T-cell (primary cell): ENCODE data around the gene PEX11G. TPM values are rescaled to one million over a fixed set of nuclear protein-coding genes. Genes with fewer than 3 reads are reported as not detected.

Experiments used
- ATAC-seq, 4 experiments: fragments of 200-7000 bp in 3 of 4; fragments of 150-1000 bp in 1 of 4; cut with Tn5 transposase; replicated peaks in 1 of 4; 1 replicate in 3 of 4; 2 replicates in 1 of 4; pipeline ENCODE4 v1.10.0; 2021; ENCODE audit warnings: moderate library complexity in 3 of 4, mild to moderate bottlenecking in 2 of 4, moderate number of reproducible peaks in 1 of 4
- CTCF ChIA-PET, 2 donors: fragments of 300-600 bp; sonication (Branson Sonifier 250); formaldehyde crosslinking; loops; one replicate each; lab custom pipeline; 2022; ENCODE audit warnings: antibody characterized with exemption in 2 of 2; lab: Charles Lee
- POLR2A ChIA-PET, 2 donors: fragments of 300-600 bp; sonication (Branson Sonifier 250); formaldehyde crosslinking; loops; one replicate each; lab custom pipeline; 2022; ENCODE audit warnings: antibody characterized with exemption in 2 of 2; lab: Charles Lee
- DNase-seq, 35 experiments: peaks; one replicate each; pipeline versions ENCODE4 v3.0.0 to v3.0.0-alpha.2; 2013 to 2023
- H3K27ac ChIP-seq: one replicate; pipeline ENCODE4 v1.5.1; 2013; ENCODE audit warnings: low read length
- H3K27me3 ChIP-seq, 2 experiments: replicated peaks in 1 of 2; 1 replicate in 1 of 2; 2 replicates in 1 of 2; pipeline versions ENCODE4 v1.6.1 to v1.7.0; 2013; ENCODE audit warnings: low read length in 1 of 2, mixed read lengths in 1 of 2; ENCODE audit not compliant: control insufficient read depth in 2 of 2, insufficient read depth in 2 of 2; ENCODE audit errors: extremely low read depth in 1 of 2
- H3K36me3 ChIP-seq, 2 donors: 1 replicate in 1 of 2; 2 replicates in 1 of 2; pipeline versions ENCODE4 v1.6.1 to v1.7.0; 2013; ENCODE audit warnings: low read length in 1 of 2; ENCODE audit not compliant: control insufficient read depth in 2 of 2, insufficient read depth in 1 of 2; ENCODE audit errors: extremely low read depth in 1 of 2
- H3K4me1 ChIP-seq, 2 experiments: 1 replicate in 1 of 2; 2 replicates in 1 of 2; pipeline versions ENCODE4 v1.6.1 to v1.7.0; 2013; ENCODE audit warnings: low read length in 2 of 2, mixed read lengths in 1 of 2; ENCODE audit not compliant: insufficient read depth in 2 of 2, control insufficient read depth in 1 of 2; ENCODE audit errors: extremely low read depth in 1 of 2
- H3K4me3 ChIP-seq, 2 donors: 1 replicate in 1 of 2; 2 replicates in 1 of 2; pipeline versions ENCODE4 v1.5.1 to v1.7.0; 2013; ENCODE audit warnings: mild to moderate bottlenecking in 2 of 2, low read length in 1 of 2, moderate library complexity in 1 of 2; ENCODE audit not compliant: control insufficient read depth in 1 of 2; ENCODE audit errors: extremely low read depth in 1 of 2
- H3K9me3 ChIP-seq: 2 replicates; pipeline ENCODE4 v1.7.0; 2013
- H3K27ac Mint-ChIP-seq, 2 donors: one replicate each; pipeline ENCODE4 v1.8.0; 2020 to 2021; ENCODE audit warnings: mild to moderate bottlenecking in 2 of 2, mixed read lengths in 2 of 2
- H3K27me3 Mint-ChIP-seq, 2 donors: one replicate each; pipeline ENCODE4 v1.8.0; 2021 to 2022; ENCODE audit warnings: mixed read lengths in 2 of 2
- H3K36me3 Mint-ChIP-seq: one replicate; pipeline ENCODE4 v1.8.0; 2021; ENCODE audit warnings: mixed read lengths
- H3K4me1 Mint-ChIP-seq, 3 donors: one replicate each; pipeline ENCODE4 v1.8.0; 2020 to 2022; ENCODE audit warnings: mixed read lengths in 3 of 3, mild to moderate bottlenecking in 1 of 3
- H3K4me3 Mint-ChIP-seq, 3 donors: one replicate each; pipeline ENCODE4 v1.8.0; 2020 to 2022; ENCODE audit warnings: mild to moderate bottlenecking in 3 of 3, mixed read lengths in 3 of 3, moderate library complexity in 3 of 3
- H3K9me3 Mint-ChIP-seq, 3 donors: one replicate each; pipeline ENCODE4 v1.8.0; 2020 to 2022; ENCODE audit warnings: mixed read lengths in 3 of 3
- WGBS: methylation state at CpG from one replicate; pipeline ENCODE4 v1.1.5; 2013; ENCODE audit warnings: missing lambda C conversion rate; ENCODE audit not compliant: insufficient coverage; 5-methylcytosine and 5-hydroxymethylcytosine counted together
- total RNA-seq, 35 experiments: library from RNA in 6 of 35; stranded (reverse) in 6 of 35; fragments of 120-200 nt in 1 of 35; gene quantifications; one replicate each; pipeline versions ENCODE4 v1.2.1 to v1.2.4 and lab custom pipeline; 2013 to 2026

Gene PEX11G
- total RNA-seq, 5 donors from 2014 or later (not counting 1 experiment from before 2014, with no cell fraction given), result 0.35 to 1.1 (median 0.67) TPM; not detected in 1

DNA sequence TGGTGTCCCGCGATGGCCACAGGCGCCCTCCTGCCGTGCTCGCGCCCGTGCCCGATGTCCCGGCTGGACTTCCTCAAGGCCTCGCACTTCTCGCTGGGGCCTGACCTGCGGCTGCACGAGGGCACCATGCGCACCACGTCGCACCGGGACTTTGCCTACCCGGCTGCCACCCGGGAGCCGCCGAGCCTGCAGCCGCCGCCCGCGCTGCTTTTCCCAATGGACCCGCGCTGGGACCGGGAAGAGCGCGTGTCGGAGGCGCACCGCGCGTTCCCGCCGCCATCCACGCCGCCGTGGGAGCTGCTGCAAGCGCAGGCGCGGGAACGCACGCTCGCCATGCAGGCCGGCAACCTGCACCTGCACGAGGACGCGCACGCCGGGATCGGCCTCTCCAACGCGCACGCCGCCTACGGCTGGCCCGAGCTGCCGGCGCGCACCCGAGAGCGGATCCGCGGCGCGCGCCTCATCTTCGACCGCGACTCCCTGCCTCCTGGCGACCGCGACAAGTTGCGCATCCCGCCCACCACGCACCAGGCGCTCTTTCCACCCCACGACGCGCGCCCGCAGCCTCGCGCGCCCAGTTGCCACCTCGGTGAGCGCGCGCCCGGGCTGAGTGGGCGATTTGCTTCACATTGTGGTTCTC lies 12.1 kb upstream of the PEX11G start:
- DNase-seq (peak in 6 of 35 experiments; percentile 15 to 47 (median 32)), ATAC-seq (peak; percentile 37 to 55 (median 42))
- Histone ChIP-seq H3K9me3 (no peaks in the 10 kb centered on the region), H3K27ac (no peak overlapping the region), H3K4me1 (peaks cover 0 to 21% of the 10 kb centered on the region in 2 experiments), H3K27me3 (peaks cover 2 to 80% of the 10 kb centered on the region in 2 experiments), H3K36me3 (no peaks in the 10 kb centered on the region), H3K4me3 (peak overlapping the region in 1 of 2 donors; percentile 53)
- H3K27me3 Mint-ChIP-seq, result peaks cover 35 to 53% of the 10 kb centered on the region in 2 donors
- 5% methylated on average over 85 of the region's 93 CpGs for WGBS
- H3K36me3 Mint-ChIP-seq, result no peaks in the 10 kb centered on the region
- no peak overlapping the region for H3K27ac Mint-ChIP-seq
- H3K4me3 Mint-ChIP-seq, result peak overlapping the region in 1 of 3 donors; percentile 65
- H3K4me1 Mint-ChIP-seq, result peaks cover 8 to 11% (median 9%) of the 10 kb centered on the region in 3 donors
- CTCF ChIA-PET, result no interaction called here
- POLR2A ChIA-PET, result no interaction called here
- no peaks in the 10 kb centered on the region for H3K9me3 Mint-ChIP-seq

DNA sequence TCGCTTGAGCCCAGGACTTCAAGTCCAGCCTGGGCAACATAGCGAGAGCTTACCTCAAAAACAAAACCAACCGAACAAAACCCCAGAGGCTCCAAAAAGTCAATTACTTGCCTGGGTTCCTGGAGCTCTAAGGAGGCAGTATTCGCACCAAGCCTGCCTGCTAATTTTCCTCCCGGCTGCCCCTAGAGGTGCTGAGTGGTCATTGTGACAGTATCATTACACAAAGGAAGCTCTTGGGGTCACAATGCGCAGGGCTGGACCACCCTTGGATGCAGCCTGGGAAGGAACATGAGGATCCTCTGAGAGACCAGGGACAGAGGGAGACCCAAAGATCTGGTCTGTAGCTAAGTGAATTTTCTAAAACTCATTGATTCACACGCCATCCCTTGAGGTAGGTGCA lies 8.5 kb upstream of the PEX11G start:
- no peaks in the 10 kb centered on the region for H3K9me3 Mint-ChIP-seq
- Histone ChIP-seq H3K9me3 (no peaks in the 10 kb centered on the region), H3K4me3 (no peak overlapping the region), H3K27ac (no peak overlapping the region), H3K36me3 (no peaks in the 10 kb centered on the region), H3K4me1 (peaks cover 0 to 9% of the 10 kb centered on the region in 2 experiments), H3K27me3 (peaks cover 0 to 55% of the 10 kb centered on the region in 2 experiments)
- peaks cover 0 to 7% (median 4%) of the 10 kb centered on the region in 3 donors for H3K4me1 Mint-ChIP-seq
- ATAC-seq (peak in 1 of 4 experiments; percentile 50), DNase-seq (no peak)
- H3K4me3 Mint-ChIP-seq, result no peak overlapping the region
- WGBS, result 55% methylated on average over 6 of the region's 7 CpGs
- POLR2A ChIA-PET, result interaction anchor here in 1 of 2 donors (0.7 kb wide), 2 partner anchors 285 to 514 kb away, joined by 4 to 7 read pairs; no protein-coding TSS in a partner anchor
- H3K27me3 Mint-ChIP-seq, result peaks cover 23 to 33% of the 10 kb centered on the region in 2 donors
- CTCF ChIA-PET, result interaction anchor here (0.6 to 1.2 kb wide), 3 partner anchors 9 to 363 kb away, joined by 3 to 4 read pairs (median 4); no protein-coding TSS in a partner anchor
- H3K27ac Mint-ChIP-seq, result no peak overlapping the region
- H3K36me3 Mint-ChIP-seq, result no peaks in the 10 kb centered on the region

DNA sequence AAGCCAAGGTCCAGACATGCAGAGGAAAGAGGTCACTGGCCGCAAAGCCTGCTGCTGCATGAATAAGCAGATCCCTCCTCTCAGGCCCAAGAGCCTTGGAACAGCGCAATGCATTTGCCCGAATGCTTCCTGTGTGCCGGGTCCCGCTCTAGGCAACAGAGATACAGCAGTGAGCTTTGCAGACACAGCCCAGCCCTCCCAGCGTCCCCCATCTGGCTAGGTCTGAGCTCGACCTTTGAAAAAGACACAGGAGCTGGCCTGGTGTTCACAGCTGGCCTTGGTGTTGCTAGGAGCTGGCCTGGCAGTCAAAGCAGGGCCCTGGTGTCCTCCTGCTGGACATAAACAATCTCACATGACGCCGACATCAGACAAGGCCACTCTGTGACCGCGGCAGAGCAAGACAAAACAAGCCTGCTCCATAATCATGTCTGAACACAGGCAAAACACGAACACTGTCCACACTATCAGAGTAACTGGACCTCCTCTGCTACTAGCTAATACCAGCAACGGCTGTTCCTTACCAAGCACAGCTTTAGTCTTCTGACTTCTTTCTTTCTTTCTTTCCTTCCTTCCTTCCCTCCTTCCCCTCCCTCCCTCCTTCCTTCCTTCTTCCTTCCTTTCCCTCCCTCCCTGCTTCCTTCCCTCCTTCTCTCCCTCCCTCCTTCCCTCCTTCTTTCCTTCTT lies 5.7 kb upstream of the PEX11G start:
- Histone ChIP-seq H3K4me1 (peaks cover 1 to 4% of the 10 kb centered on the region in 2 experiments), H3K36me3 (no peaks in the 10 kb centered on the region), H3K4me3 (no peak overlapping the region), H3K27ac (no peak overlapping the region), H3K9me3 (no peaks in the 10 kb centered on the region), H3K27me3 (peaks cover 0 to 31% of the 10 kb centered on the region in 2 experiments)
- WGBS, result 80% methylated on average over 13 of the region's 13 CpGs
- Mint-ChIP-seq H3K9me3 (no peaks in the 10 kb centered on the region), H3K36me3 (no peaks in the 10 kb centered on the region), H3K27me3 (peaks cover 17 to 21% of the 10 kb centered on the region in 2 donors), H3K4me1 (peaks cover 6 to 14% (median 10%) of the 10 kb centered on the region in 3 donors), H3K27ac (no peak overlapping the region), H3K4me3 (no peak overlapping the region)
- CTCF ChIA-PET, result no interaction called here
- DNase-seq (no peak), ATAC-seq (no peak)
- POLR2A ChIA-PET, result no interaction called here

DNA sequence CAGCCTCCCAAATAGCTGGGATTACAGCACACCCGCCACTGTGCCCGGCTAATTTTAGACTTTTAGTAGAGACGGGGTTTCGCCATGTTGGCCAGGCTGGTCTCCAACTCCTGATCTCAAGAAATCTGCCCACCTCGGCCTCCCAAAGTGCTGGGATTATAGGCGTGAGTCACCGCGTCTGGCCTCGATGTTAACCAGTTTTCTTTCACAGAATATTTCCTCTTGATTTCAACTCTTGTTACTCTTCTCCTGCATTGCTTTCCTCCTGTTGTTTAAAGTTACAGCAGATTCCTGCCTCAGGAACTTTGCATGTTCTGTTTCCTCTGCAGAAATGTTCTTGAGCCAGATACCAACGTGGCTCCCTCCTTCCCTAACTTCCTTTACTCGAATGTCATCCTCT lies 3.7 kb upstream of the PEX11G start:
- no peaks in the 10 kb centered on the region for H3K36me3 ChIP-seq
- H3K4me1 ChIP-seq, result peaks cover 5 to 17% of the 10 kb centered on the region in 2 experiments
- H3K27me3 Mint-ChIP-seq, result peaks cover 6 to 9% of the 10 kb centered on the region in 2 donors
- H3K36me3 Mint-ChIP-seq, result no peaks in the 10 kb centered on the region
- H3K27ac Mint-ChIP-seq, result peak overlapping the region in 1 of 2 donors; percentile 16
- ATAC-seq, result no peak
- H3K4me3 ChIP-seq, result no peak overlapping the region
- no peak overlapping the region for H3K4me3 Mint-ChIP-seq
- H3K27me3 ChIP-seq, result peaks cover 0 to 20% of the 10 kb centered on the region in 2 experiments
- H3K9me3 ChIP-seq, result no peaks in the 10 kb centered on the region
- no peak overlapping the region for H3K27ac ChIP-seq
- no peaks in the 10 kb centered on the region for H3K9me3 Mint-ChIP-seq
- ChIA-PET CTCF (no interaction called here), POLR2A (no interaction called here)
- peaks cover 10 to 23% (median 16%) of the 10 kb centered on the region in 3 donors for H3K4me1 Mint-ChIP-seq
- 72% methylated on average over 8 of the region's 11 CpGs for WGBS
- DNase-seq, result no peak

GRCh38 chr19:7492142-7492541 lies 3.3 kb upstream of the PEX11G start:
- no peak overlapping the region for H3K4me3 Mint-ChIP-seq
- H3K9me3 Mint-ChIP-seq, result no peaks in the 10 kb centered on the region
- Histone ChIP-seq H3K4me3 (no peak overlapping the region), H3K9me3 (no peaks in the 10 kb centered on the region), H3K4me1 (peaks cover 5 to 17% of the 10 kb centered on the region in 2 experiments), H3K27ac (no peak overlapping the region), H3K36me3 (no peaks in the 10 kb centered on the region), H3K27me3 (peaks cover 0 to 17% of the 10 kb centered on the region in 2 experiments)
- no peaks in the 10 kb centered on the region for H3K36me3 Mint-ChIP-seq
- peak overlapping the region in 1 of 2 donors; percentile 13 for H3K27ac Mint-ChIP-seq
- 8% methylated on average over 2 of the region's 4 CpGs for WGBS
- peaks cover 10 to 23% (median 16%) of the 10 kb centered on the region in 3 donors for H3K4me1 Mint-ChIP-seq
- ChIA-PET POLR2A (interaction anchor here in 1 of 2 donors (0.5 kb wide), 1 partner anchor 39 kb away, joined by 3 read pairs; no protein-coding TSS in a partner anchor), CTCF (no interaction called here)
- ATAC-seq (no peak), DNase-seq (peak in 4 of 35 experiments; percentile 31 to 46 (median 42))
- peaks cover 6% of the 10 kb centered on the region in 2 donors for H3K27me3 Mint-ChIP-seq

DNA sequence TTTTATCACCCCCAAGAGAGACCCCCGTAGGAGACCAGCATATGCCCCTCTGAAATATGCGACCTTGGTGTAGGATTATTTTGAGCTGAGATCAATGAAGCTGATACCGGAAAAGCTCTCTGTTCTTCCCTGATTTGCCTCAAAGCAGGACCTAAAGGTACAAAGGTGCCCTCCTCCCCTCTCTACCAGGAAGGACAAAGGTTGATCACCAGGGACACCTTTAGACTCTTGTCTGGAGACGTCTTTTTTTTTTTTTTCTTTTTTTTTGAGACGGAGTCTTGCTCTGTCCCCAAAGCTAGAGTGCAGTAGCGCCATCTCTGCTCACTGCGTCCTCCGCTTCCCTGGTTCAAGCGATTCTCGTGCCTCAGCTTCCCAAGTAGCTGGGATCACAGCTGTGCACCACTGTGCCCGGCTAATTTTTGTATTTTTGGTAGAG lies 792 bp upstream of the PEX11G start:
- ChIA-PET POLR2A (interaction anchor here (0.6 to 0.7 kb wide), 3 partner anchors 81 to 1422 kb away, joined by 3 to 5 read pairs (median 3); no protein-coding TSS in a partner anchor), CTCF (interaction anchor here in 1 of 2 donors (0.7 kb wide), 2 partner anchors 75 to 129 kb away, joined by 3 to 4 read pairs; no protein-coding TSS in a partner anchor)
- peaks cover 5 to 17% of the 10 kb centered on the region in 2 experiments for H3K4me1 ChIP-seq
- 89% methylated on average over 7 of the region's 11 CpGs for WGBS
- peaks cover 0 to 7% of the 10 kb centered on the region in 2 experiments for H3K27me3 ChIP-seq
- Mint-ChIP-seq H3K4me1 (peaks cover 10 to 23% (median 16%) of the 10 kb centered on the region in 3 donors), H3K4me3 (peak overlapping the region; percentile 78 to 83 (median 81)), H3K27me3 (no peaks in the 10 kb centered on the region), H3K9me3 (no peaks in the 10 kb centered on the region), H3K27ac (peak overlapping the region in 1 of 2 donors; percentile 88), H3K36me3 (no peaks in the 10 kb centered on the region)
- DNase-seq (no peak), ATAC-seq (no peak)
- H3K36me3 ChIP-seq, result no peaks in the 10 kb centered on the region
- no peak overlapping the region for H3K27ac ChIP-seq
- peak overlapping the region in 1 of 2 donors; percentile 89 for H3K4me3 ChIP-seq
- H3K9me3 ChIP-seq, result no peaks in the 10 kb centered on the region
